Measurements from ENCODE around the gene EXO1. TPM values are rescaled to one million over a fixed set of nuclear protein-coding genes. Genes with fewer than 3 reads are reported as not detected.

The EXO1 gene
- total and polyA plus RNA-seq, 5 donors from 2014 or later = 0.83 to 2.7 (median 2.0) TPM

- ATAC-seq (ENCODE audit: low read depth in 2 of 2) (no peak), DNase-seq (no peak)
- H3K27ac Mint-ChIP-seq = peak overlapping the region in 1 of 3 donors; percentile 6
These were observed 10.1 kb upstream of the EXO1 start for GRCh38 chr1:241837901-241838300.

DNA sequence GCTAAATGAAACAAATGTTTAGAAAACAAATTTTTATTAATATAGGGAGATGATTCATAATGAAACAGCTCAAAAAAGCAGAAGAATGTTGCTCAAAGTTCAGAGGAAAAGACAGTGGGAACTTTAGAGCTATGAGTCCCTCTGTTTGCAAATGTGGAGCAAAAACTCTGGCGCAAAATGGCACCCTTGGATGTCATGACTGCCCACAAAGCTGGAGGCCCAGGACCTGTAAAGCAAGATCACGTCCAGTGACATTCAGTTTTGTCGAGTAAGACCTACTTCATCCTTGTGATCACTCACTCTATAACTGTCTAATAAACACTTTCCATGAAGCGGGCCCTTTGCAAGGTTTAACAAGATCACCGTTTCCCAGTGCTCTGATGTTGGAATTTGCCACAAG lies 9.1 kb upstream of the EXO1 start:
- Mint-ChIP-seq H3K4me3 (no peak overlapping the region), H3K9me3 (no peaks in the 10 kb centered on the region), H3K4me1 (peaks cover 0 to 10% (median 4%) of the 10 kb centered on the region in 4 donors), H3K36me3 (no peaks in the 10 kb centered on the region), H3K27me3 (peaks cover 34% of the 10 kb centered on the region), H3K27ac (no peak overlapping the region)
- H3K36me3 ChIP-seq (ENCODE audit: control insufficient read depth, insufficient read depth, low read length) = no peaks in the 10 kb centered on the region
- DNase-seq (no peak), ATAC-seq (ENCODE audit: low read depth in 2 of 2) (no peak)
- H3K27ac ChIP-seq (ENCODE audit: insufficient read depth, low read length, poor library complexity, severe bottlenecking) = no peak overlapping the region
- H3K27me3 ChIP-seq (ENCODE audit: control insufficient read depth, insufficient read depth, low read length) = peaks cover 5% of the 10 kb centered on the region
- no peaks in the 10 kb centered on the region for H3K9me3 ChIP-seq (ENCODE audit: control insufficient read depth in 2 of 2, low read length in 2 of 2)
- H3K4me1 ChIP-seq (ENCODE audit: control insufficient read depth, insufficient read depth, low read length, poor library complexity, severe bottlenecking) = no peaks in the 10 kb centered on the region
- H3K4me3 ChIP-seq (ENCODE audit: low read depth, low read length) = no peak overlapping the region

More at GRCh38 chr1:241837901-241838300, 10.1 kb upstream of the EXO1 start:
- H3K27me3 ChIP-seq (ENCODE audit: control insufficient read depth, insufficient read depth, low read length) = peaks cover 5% of the 10 kb centered on the region
- H3K9me3 ChIP-seq (ENCODE audit: control insufficient read depth in 2 of 2, low read length in 2 of 2) = no peaks in the 10 kb centered on the region
- H3K4me3 ChIP-seq (ENCODE audit: low read depth, low read length) = no peak overlapping the region
- H3K4me3 Mint-ChIP-seq = no peak overlapping the region
- H3K27ac ChIP-seq (ENCODE audit: insufficient read depth, low read length, poor library complexity, severe bottlenecking) = no peak overlapping the region
- H3K4me1 Mint-ChIP-seq = peaks cover 0 to 10% (median 4%) of the 10 kb centered on the region in 4 donors
- H3K36me3 ChIP-seq (ENCODE audit: control insufficient read depth, insufficient read depth, low read length) = no peaks in the 10 kb centered on the region
- H3K9me3 Mint-ChIP-seq = no peaks in the 10 kb centered on the region
- H3K36me3 Mint-ChIP-seq = no peaks in the 10 kb centered on the region
- no peaks in the 10 kb centered on the region for H3K4me1 ChIP-seq (ENCODE audit: control insufficient read depth, insufficient read depth, low read length, poor library complexity, severe bottlenecking)
- H3K27me3 Mint-ChIP-seq = peaks cover 28% of the 10 kb centered on the region

DNA sequence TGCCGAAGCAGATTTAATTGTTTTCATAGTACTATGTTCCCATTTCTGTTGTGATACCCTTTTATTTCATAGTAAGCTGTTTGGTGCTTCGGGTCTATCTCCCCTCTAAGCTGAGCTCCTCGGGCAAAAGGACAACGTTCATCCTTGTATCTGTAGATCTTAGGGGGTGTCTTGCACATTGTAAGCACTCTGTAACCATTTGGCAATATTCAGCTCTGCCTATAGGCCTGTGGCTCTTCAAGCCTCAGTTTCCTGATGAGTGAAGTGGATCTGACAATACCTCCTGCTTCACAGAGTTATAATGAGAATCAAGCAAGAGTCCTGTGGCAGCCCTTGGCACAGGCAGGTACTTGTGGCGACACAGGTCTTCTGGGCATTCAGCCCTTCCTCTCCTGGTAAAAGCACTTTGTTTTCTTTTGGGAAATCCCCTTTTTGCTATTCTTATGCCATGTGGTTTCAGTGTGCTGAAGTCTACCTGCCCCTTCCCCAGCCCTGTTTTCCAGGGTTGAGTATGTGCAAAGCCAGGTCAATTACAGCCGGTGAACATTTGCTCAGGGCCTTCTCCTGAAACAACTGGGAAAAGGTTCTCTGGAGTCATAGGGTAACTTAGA lies 8.5 kb upstream of the EXO1 start:
- Histone ChIP-seq H3K9me3 (ENCODE audit: control insufficient read depth in 2 of 2, low read length in 2 of 2) (no peaks in the 10 kb centered on the region), H3K4me1 (ENCODE audit: control insufficient read depth, insufficient read depth, low read length, poor library complexity, severe bottlenecking) (no peaks in the 10 kb centered on the region), H3K36me3 (ENCODE audit: control insufficient read depth, insufficient read depth, low read length) (no peaks in the 10 kb centered on the region), H3K27me3 (ENCODE audit: control insufficient read depth, insufficient read depth, low read length) (peaks cover 5% of the 10 kb centered on the region), H3K27ac (ENCODE audit: insufficient read depth, low read length, poor library complexity, severe bottlenecking) (no peak overlapping the region), H3K4me3 (ENCODE audit: low read depth, low read length) (no peak overlapping the region)
- DNase-seq (no peak), ATAC-seq (ENCODE audit: low read depth in 2 of 2) (no peak)
- H3K27me3 Mint-ChIP-seq = peaks cover 35% of the 10 kb centered on the region
- H3K4me3 Mint-ChIP-seq = no peak overlapping the region
- peaks cover 0 to 10% (median 4%) of the 10 kb centered on the region in 4 donors for H3K4me1 Mint-ChIP-seq
- no peaks in the 10 kb centered on the region for H3K36me3 Mint-ChIP-seq
- no peak overlapping the region for H3K27ac Mint-ChIP-seq
- no peaks in the 10 kb centered on the region for H3K9me3 Mint-ChIP-seq

- H3K27ac Mint-ChIP-seq = peak overlapping the region in 1 of 3 donors; percentile 0
- no peaks in the 10 kb centered on the region for H3K36me3 Mint-ChIP-seq
- ATAC-seq (ENCODE audit: low read depth in 2 of 2) = no peak
- DNase-seq = no peak
- Histone ChIP-seq H3K27ac (ENCODE audit: insufficient read depth, low read length, poor library complexity, severe bottlenecking) (no peak overlapping the region), H3K9me3 (ENCODE audit: control insufficient read depth in 2 of 2, low read length in 2 of 2) (no peaks in the 10 kb centered on the region), H3K4me1 (ENCODE audit: control insufficient read depth, insufficient read depth, low read length, poor library complexity, severe bottlenecking) (no peaks in the 10 kb centered on the region), H3K4me3 (ENCODE audit: low read depth, low read length) (no peak overlapping the region), H3K27me3 (ENCODE audit: control insufficient read depth, insufficient read depth, low read length) (peaks cover 5% of the 10 kb centered on the region), H3K36me3 (ENCODE audit: control insufficient read depth, insufficient read depth, low read length) (no peaks in the 10 kb centered on the region)
- H3K27me3 Mint-ChIP-seq = peaks cover 35% of the 10 kb centered on the region
- H3K4me1 Mint-ChIP-seq = peaks cover 0 to 10% (median 4%) of the 10 kb centered on the region in 4 donors
- H3K4me3 Mint-ChIP-seq = no peak overlapping the region
- H3K9me3 Mint-ChIP-seq = no peaks in the 10 kb centered on the region
These were observed 7.8 kb upstream of the EXO1 start for GRCh38 chr1:241840164-241840563.

DNA sequence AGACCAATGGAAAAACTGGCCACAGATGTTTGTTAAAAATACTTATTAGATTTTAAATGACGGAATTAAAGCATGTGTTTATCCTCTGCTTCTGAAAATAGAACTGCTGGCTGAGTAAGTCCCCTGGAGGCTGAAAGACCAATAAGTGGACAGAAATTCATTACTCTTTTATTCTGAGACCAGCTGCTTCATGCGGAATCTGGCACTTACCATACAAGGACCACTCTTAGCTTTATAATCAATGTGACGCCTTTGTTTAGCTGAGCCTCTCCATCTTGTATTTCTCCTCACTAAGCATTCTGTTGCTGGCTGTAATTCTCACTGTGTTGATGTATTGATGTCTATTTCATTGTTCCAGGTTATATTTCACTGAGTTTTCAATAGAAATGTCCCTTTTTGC lies 6.3 kb upstream of the EXO1 start:
- no peaks in the 10 kb centered on the region for H3K4me1 ChIP-seq (ENCODE audit: control insufficient read depth, insufficient read depth, low read length, poor library complexity, severe bottlenecking)
- DNase-seq (no peak), ATAC-seq (ENCODE audit: low read depth in 2 of 2) (no peak)
- no peak overlapping the region for H3K4me3 ChIP-seq (ENCODE audit: low read depth, low read length)
- Mint-ChIP-seq H3K27ac (no peak overlapping the region), H3K9me3 (no peaks in the 10 kb centered on the region), H3K27me3 (peaks cover 24% of the 10 kb centered on the region), H3K4me1 (peaks cover 0 to 10% (median 4%) of the 10 kb centered on the region in 4 donors), H3K4me3 (no peak overlapping the region), H3K36me3 (no peaks in the 10 kb centered on the region)
- H3K27ac ChIP-seq (ENCODE audit: insufficient read depth, low read length, poor library complexity, severe bottlenecking) = no peak overlapping the region
- peaks cover 2% of the 10 kb centered on the region for H3K27me3 ChIP-seq (ENCODE audit: control insufficient read depth, insufficient read depth, low read length)
- no peaks in the 10 kb centered on the region for H3K36me3 ChIP-seq (ENCODE audit: control insufficient read depth, insufficient read depth, low read length)
- no peaks in the 10 kb centered on the region for H3K9me3 ChIP-seq (ENCODE audit: control insufficient read depth in 2 of 2, low read length in 2 of 2)

GRCh38 chr1:241842565-241842964 lies 5.4 kb upstream of the EXO1 start:
- Histone ChIP-seq H3K4me1 (ENCODE audit: control insufficient read depth, insufficient read depth, low read length, poor library complexity, severe bottlenecking) (peaks cover 4% of the 10 kb centered on the region), H3K27me3 (ENCODE audit: control insufficient read depth, insufficient read depth, low read length) (no peaks in the 10 kb centered on the region), H3K27ac (ENCODE audit: insufficient read depth, low read length, poor library complexity, severe bottlenecking) (no peak overlapping the region), H3K36me3 (ENCODE audit: control insufficient read depth, insufficient read depth, low read length) (no peaks in the 10 kb centered on the region), H3K9me3 (ENCODE audit: control insufficient read depth in 2 of 2, low read length in 2 of 2) (no peaks in the 10 kb centered on the region), H3K4me3 (ENCODE audit: low read depth, low read length) (no peak overlapping the region)
- no peaks in the 10 kb centered on the region for H3K9me3 Mint-ChIP-seq
- H3K27me3 Mint-ChIP-seq = peaks cover 18% of the 10 kb centered on the region
- no peaks in the 10 kb centered on the region for H3K36me3 Mint-ChIP-seq
- DNase-seq (no peak), ATAC-seq (ENCODE audit: low read depth in 2 of 2) (no peak)
- H3K4me1 Mint-ChIP-seq = peaks cover 6 to 10% (median 9%) of the 10 kb centered on the region in 4 donors
- no peak overlapping the region for H3K4me3 Mint-ChIP-seq
- H3K27ac Mint-ChIP-seq = no peak overlapping the region

GRCh38 chr1:241844593-241844992 lies 3.4 kb upstream of the EXO1 start:
- no peak overlapping the region for H3K27ac ChIP-seq (ENCODE audit: insufficient read depth, low read length, poor library complexity, severe bottlenecking)
- DNase-seq = no peak
- no peaks in the 10 kb centered on the region for H3K27me3 ChIP-seq (ENCODE audit: control insufficient read depth, insufficient read depth, low read length)
- Mint-ChIP-seq H3K4me3 (no peak overlapping the region), H3K4me1 (peaks cover 7 to 22% (median 17%) of the 10 kb centered on the region in 4 donors), H3K27me3 (peaks cover 21% of the 10 kb centered on the region), H3K9me3 (no peaks in the 10 kb centered on the region), H3K27ac (no peak overlapping the region), H3K36me3 (no peaks in the 10 kb centered on the region)
- H3K9me3 ChIP-seq (ENCODE audit: control insufficient read depth in 2 of 2, low read length in 2 of 2) = no peaks in the 10 kb centered on the region
- no peaks in the 10 kb centered on the region for H3K36me3 ChIP-seq (ENCODE audit: control insufficient read depth, insufficient read depth, low read length)
- ATAC-seq (ENCODE audit: low read depth in 2 of 2) = no peak
- no peak overlapping the region for H3K4me3 ChIP-seq (ENCODE audit: low read depth, low read length)
- H3K4me1 ChIP-seq (ENCODE audit: control insufficient read depth, insufficient read depth, low read length, poor library complexity, severe bottlenecking) = peaks cover 10% of the 10 kb centered on the region

GRCh38 chr1:241846375-241846774 lies 1.6 kb upstream of the EXO1 start:
- H3K27ac Mint-ChIP-seq = no peak overlapping the region
- no peak for ATAC-seq (ENCODE audit: low read depth in 2 of 2)
- H3K27me3 Mint-ChIP-seq = peaks cover 17% of the 10 kb centered on the region

More at GRCh38 chr1:241846375-241846774, 1.6 kb upstream of the EXO1 start:
- Histone ChIP-seq H3K36me3 (ENCODE audit: control insufficient read depth, insufficient read depth, low read length) (no peaks in the 10 kb centered on the region), H3K4me3 (ENCODE audit: low read depth, low read length) (no peak overlapping the region), H3K9me3 (ENCODE audit: control insufficient read depth in 2 of 2, low read length in 2 of 2) (no peaks in the 10 kb centered on the region), H3K4me1 (ENCODE audit: control insufficient read depth, insufficient read depth, low read length, poor library complexity, severe bottlenecking) (peaks cover 10% of the 10 kb centered on the region), H3K27me3 (ENCODE audit: control insufficient read depth, insufficient read depth, low read length) (no peaks in the 10 kb centered on the region), H3K27ac (ENCODE audit: insufficient read depth, low read length, poor library complexity, severe bottlenecking) (no peak overlapping the region)
- Mint-ChIP-seq H3K4me1 (peaks cover 4 to 22% (median 17%) of the 10 kb centered on the region in 4 donors), H3K9me3 (no peaks in the 10 kb centered on the region), H3K4me3 (peak overlapping the region in 2 of 4 donors; percentile 37 to 91), H3K36me3 (no peaks in the 10 kb centered on the region)
- DNase-seq = no peak
